ENCODE data around the gene SPON1.

GRCh38 chr11:14041040-14041439, 78.5 kb downstream of the SPON1 start:
- TF ChIP-seq TARDBP (IDR thresholded peaks at IDR 0.05) (no peak), ARNT (IDR thresholded peaks at IDR 0.05) (no peak), CTBP1 (IDR thresholded peaks at IDR 0.05; ENCODE audit: borderline replicate concordance) (no peak), SUZ12 (IDR thresholded peaks at IDR 0.05) (no peak), PKNOX1 (IDR thresholded peaks at IDR 0.05) (no peak), ZNF384 (IDR thresholded peaks at IDR 0.05) (no peak), HDGF (IDR thresholded peaks at IDR 0.05; ENCODE audit: borderline replicate concordance) (no peak)
